GM12891 (cell line): Measurements from ENCODE around the gene ICAM2.

Source experiments
- DNase-seq: peaks from one replicate; pipeline ENCODE4 v3.0.0; 2011; ENCODE audit warnings: low spot score; ENCODE audit not compliant: insufficient read length
- FAIRE-seq: peaks from 2 replicates; lab custom pipeline; 2011; peaks lifted over from hg19 to GRCh38; lab: Jason Lieb, UNC
- PAX5 ChIP-seq: IDR thresholded peaks from 2 replicates; pipeline ENCODE4 v1.6.1; 2011; ENCODE audit warnings: low read length, moderate library complexity, mild to moderate bottlenecking; ENCODE audit not compliant: insufficient read depth, severe bottlenecking
- POLR2A ChIP-seq: IDR thresholded peaks from 2 replicates; pipeline ENCODE4 v1.6.1; 2011; ENCODE audit warnings: low read depth, low read length, control low read depth
- POLR2AphosphoS5 ChIP-seq: IDR thresholded peaks from 2 replicates; pipeline ENCODE4 v1.6.1; 2011; ENCODE audit warnings: low read depth, low read length, control low read depth
- POU2F2 ChIP-seq: IDR thresholded peaks from 2 replicates; pipeline ENCODE4 v1.6.1; 2011; ENCODE audit warnings: low read depth, mild to moderate bottlenecking, control low read depth, low read length, moderate library complexity
- SPI1 ChIP-seq: IDR thresholded peaks from 2 replicates; pipeline ENCODE4 v1.6.1; 2011; ENCODE audit warnings: low read depth, low read length, control low read depth
- TAF1 ChIP-seq: IDR thresholded peaks from 2 replicates; pipeline ENCODE4 v1.6.1; 2011; ENCODE audit warnings: low read depth, low read length, control low read depth

Gene ICAM2

DNA sequence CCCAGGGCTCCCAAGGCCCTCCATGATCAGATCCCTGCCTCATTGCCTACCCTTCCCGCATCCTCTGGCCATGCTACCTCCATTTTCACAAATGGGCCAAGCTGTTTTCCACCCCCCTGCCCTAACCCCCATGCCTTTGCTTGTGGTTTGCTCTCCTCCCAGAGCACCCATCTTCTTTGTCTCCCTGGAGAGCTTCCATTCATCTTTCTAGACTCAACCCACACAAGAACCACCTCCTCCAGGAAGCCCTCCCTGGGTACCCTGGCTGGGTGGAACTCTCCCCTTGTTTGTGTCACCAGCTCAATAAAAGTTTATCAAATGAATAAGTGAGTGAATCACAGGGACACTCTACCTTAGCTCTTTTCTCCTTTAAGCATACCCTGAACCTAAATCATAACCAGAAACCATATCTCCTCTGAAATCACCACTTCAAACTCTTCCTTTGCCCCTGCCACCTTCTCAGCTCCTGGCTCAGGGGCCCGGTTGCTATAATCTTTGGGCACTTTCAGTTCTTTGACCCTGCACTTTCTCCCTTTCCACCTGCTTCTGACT, 44.8 kb downstream of the ICAM2 start:
- FAIRE-seq = no peak
- TF ChIP-seq SPI1 = no peak
- TF ChIP-seq TAF1 = no peak
- TF ChIP-seq PAX5 = no peak
- TF ChIP-seq POLR2A = no peak
- TF ChIP-seq POU2F2 = no peak
- no peak for TF ChIP-seq POLR2AphosphoS5
- no peak for DNase-seq

DNA sequence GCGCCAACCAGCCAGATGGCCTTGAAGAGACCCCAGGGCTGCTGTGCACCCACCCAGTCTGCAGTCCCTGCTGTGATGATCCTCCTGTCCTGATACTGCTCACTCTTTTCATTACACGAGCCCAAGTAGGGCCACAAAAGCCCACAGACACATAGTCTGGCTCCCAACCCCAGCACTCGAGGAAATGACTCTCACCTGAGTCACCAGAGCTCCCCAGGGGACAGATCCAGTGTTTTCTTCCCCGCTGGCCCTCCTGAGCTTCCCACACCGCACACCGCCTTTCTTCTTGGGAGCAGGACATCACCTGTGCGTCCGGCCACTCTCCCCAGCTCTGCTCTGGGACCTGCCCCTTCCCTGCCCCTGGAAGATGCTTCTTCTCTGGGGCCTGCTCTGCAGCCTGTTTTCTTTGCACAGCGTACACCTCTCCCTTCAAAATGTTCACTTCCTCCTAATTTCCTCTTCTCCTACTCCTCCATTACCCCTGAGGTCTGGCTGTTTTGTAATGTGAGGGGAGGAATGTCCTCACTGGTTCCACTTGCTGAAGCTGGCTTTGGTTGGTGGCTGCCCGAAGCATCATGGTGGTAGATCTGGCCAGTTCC, 45.7 kb downstream of the ICAM2 start:
- TF ChIP-seq SPI1 (no peak), PAX5 (no peak), POU2F2 (no peak), POLR2A (no peak), POLR2AphosphoS5 (no peak)
- no peak for FAIRE-seq

DNA sequence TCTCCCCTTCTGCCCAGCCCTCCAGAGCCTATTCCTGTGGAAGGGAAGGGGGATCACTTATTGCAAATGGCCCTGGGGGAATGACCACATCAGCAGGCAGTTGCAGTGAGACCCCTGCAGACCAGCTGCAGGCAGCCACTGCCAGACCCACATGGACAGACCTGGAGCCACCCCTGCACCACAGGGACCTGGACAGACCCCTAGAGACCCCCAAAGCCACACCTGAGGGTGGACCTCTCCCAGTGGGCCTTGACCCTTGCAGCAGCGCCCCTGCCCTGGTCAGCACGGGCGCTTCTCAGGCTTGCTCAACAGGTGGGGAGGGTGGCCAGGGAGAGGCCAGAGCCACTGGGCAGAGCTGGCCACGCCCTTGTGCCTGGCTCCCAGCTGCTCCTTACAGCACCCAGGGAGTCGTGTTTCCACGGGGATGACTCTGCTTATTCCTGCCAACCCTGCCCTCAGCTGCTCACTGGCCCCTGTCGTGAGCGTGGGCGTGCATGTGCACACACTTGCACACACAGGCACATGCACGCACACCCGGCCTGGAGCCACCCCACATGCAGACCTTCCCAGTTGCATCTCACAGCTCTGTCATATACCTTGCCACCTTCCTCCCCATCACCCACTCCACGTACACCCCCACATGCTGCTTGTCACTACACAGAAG, 46.4 kb downstream of the ICAM2 start:
- FAIRE-seq = no peak
- no peak for DNase-seq
- TF ChIP-seq PAX5 = no peak
- no peak for TF ChIP-seq SPI1
- no peak for TF ChIP-seq POLR2A
- TF ChIP-seq POU2F2 = no peak
- TF ChIP-seq TAF1 = no peak
- TF ChIP-seq POLR2AphosphoS5 = no peak

More for the DNA sequence above, 45.7 kb downstream of the ICAM2 start:
- DNase-seq = no peak

DNA sequence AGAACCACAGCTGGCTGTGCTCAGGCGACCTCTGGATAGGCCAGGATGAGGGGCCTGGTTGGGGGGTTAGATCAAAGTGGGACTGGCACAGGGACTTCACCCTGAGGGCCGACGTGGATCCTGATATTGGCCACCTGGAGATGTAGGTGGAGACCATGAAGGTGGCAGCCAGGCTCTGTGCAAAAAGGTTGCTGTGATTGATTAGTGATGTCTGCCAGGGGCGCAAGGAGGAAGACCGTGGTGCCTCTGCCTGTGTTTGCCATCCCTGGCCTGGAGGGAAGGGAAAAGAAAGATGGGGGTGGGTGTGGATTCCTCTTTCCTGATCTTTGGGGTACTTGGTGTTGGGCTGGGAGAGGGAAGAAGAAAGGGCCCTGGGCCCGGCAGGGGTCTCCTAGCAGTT, 47.2 kb downstream of the ICAM2 start:
- TF ChIP-seq TAF1 = no peak
- DNase-seq (no peak), FAIRE-seq (no peak)

DNA sequence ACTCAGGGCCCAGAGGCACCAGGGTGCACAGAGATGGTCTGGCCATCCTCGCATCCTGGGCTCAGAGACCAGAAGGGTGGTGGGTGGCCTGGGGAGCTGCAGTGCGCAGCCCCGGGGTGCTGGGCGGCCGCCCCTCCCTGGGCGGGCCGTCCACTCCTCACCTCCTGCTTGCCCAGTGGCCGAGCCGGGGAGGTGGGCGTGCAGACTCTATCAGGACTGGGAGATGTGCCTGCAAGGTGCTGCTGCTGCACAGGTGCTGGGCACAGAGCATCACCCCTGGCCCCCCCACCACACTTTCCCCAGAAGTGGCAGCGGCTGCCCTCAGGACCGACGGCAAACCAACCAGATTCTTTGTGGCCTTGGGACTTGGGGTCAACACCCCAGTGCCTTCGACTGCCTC, 47.6 kb downstream of the ICAM2 start, which contains the start of gene SCN4A:
SCN4A (minus strand) TSS at position 123 of the 400 bp plus-strand sequence; CDS start at position 46, 77 bp downstream.
- no peak for TF ChIP-seq SPI1
- no peak for TF ChIP-seq TAF1
- TF ChIP-seq POU2F2 = no peak
- no peak for TF ChIP-seq POLR2AphosphoS5
- no peak for TF ChIP-seq POLR2A
- TF ChIP-seq PAX5 = no peak
- DNase-seq (no peak), FAIRE-seq (no peak)

DNA sequence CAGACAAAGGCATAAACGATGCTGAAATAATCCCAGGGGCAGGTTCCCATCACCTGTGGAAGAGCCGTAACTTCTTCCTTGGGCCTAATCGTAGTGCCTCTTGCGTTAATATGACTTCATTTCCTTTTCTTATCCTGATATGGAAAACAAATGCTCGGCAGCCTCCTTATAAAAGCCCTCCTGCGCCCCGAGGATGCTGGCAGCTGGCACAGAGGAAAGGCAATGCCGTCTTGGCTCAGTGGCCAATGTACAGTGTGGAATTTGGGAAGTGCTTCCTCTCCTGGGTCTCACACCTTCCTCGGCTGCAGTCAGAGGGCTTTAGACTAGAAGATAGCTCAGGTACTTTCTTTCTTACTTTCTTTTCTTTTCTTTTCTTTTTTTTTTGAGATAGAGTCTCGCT, 51.2 kb downstream of the ICAM2 start:
- TF ChIP-seq PAX5 (no peak), POU2F2 (no peak), POLR2AphosphoS5 (no peak), SPI1 (no peak)
- FAIRE-seq (no peak), DNase-seq (no peak)

DNA sequence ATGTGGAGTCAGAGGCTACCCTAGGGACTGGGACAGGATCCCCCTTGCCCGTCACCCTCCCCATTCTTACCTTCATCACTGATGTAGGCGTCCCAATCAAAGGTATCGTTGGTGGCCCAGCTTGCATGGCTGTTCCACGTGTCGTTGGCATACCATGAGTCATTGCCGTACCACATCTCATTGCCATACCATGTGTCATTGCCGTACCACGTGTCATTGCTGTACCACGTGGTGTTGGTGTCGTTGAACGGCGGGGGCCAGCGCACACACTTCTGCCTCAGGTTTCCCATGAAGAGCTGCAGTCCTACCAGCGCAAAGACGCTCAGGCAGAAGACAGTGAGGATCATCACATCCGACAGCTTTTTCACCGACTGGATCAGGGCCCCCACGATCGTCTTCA, 52.5 kb downstream of the ICAM2 start:
- DNase-seq = no peak
- no peak for TF ChIP-seq POLR2A
- TF ChIP-seq TAF1 = no peak
- no peak for TF ChIP-seq POU2F2
- no peak for TF ChIP-seq POLR2AphosphoS5
- no peak for TF ChIP-seq SPI1
- no peak for TF ChIP-seq PAX5
- FAIRE-seq = peak; percentile 78

DNA sequence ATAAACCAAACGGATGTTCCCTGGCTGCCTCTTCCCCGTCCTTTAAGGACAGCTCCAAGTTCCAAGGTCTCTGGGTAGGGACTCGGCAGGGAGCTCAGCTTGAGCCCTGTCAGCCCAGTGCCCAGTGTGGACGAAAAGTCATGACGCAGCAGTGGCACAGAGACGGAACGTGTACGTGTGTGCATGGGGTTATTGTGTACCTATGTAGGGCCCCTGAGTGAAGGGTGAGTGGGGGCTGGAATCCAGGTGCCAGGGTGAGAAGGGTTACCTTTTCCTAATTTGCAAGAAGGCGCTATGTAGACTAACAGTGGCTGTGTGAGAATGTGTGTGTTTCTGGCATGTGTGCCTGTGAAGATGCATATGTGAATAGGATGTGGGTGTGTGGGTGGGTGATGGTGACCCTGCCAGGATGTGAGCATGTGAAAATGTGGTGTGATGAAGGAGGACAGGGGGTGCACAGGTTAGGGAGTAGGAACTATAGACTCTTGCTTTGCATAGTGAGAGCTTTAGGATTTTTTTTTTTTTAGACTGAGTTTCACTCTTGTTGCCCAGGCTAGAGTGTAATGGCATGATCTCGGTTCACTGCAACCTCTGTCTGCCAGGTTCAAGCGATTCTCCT, 53.7 kb downstream of the ICAM2 start:
- FAIRE-seq (peak; percentile 98), DNase-seq (no peak)
- peak; percentile 32; the same call in 1 of the 2 replicates for TF ChIP-seq POU2F2
- TF ChIP-seq TAF1 = no peak
- TF ChIP-seq SPI1 = no peak
- no peak for TF ChIP-seq POLR2A
- TF ChIP-seq POLR2AphosphoS5 = no peak
- no peak for TF ChIP-seq PAX5

DNA sequence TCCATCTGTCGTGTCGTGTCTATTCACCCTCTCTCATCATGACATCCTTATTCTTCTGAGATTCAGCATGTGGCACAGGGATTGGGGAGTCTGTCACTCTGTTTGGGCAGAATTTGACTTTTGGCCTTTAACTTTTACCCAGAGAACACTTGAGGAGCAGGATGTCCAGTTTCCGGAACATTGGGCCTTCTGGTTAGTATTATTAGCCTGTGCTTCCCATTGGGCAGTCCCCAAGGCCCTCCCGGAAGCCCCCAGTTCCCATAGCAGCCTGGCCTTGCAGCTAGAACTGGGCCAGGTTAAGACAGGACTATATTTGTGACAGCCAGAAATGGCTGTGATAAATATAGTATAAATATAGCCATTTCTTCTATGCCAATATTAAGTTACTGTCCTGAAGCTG, 57.3 kb downstream of the ICAM2 start:
- no peak for TF ChIP-seq PAX5
- TF ChIP-seq TAF1 = no peak
- TF ChIP-seq POLR2AphosphoS5 = no peak
- TF ChIP-seq SPI1 = no peak
- no peak for TF ChIP-seq POU2F2
- no peak for TF ChIP-seq POLR2A

DNA sequence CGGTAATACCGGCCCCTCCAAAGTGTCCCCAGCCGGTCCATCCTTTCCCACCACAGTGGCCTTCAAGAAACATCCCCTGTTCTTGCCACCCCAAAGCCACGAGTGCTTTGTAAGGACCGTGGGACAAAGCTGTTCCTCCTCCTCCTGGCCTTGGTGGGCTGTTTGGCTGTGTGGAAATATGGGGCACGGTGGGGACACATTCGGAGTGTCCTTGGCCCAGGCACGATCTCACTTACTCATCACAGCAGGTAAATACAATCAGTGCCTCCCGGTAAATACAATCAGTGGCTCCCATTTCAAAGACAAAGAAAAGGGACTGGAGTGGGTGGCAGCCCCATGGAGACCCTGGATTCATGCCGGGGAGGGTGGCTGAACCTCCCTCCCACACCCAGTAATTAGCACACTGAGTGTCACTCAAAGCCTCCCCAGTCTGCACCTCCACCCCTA, 58.1 kb downstream of the ICAM2 start:
- no peak for TF ChIP-seq POLR2A
- no peak for TF ChIP-seq POLR2AphosphoS5
- TF ChIP-seq POU2F2 = no peak
- no peak for TF ChIP-seq TAF1
- no peak for TF ChIP-seq PAX5
- no peak for TF ChIP-seq SPI1
- FAIRE-seq = no peak
- DNase-seq = no peak

More for the DNA sequence above, 57.3 kb downstream of the ICAM2 start:
- no peak for DNase-seq
- no peak for FAIRE-seq
